GM12865 (cell line): ENCODE measurements around the gene COPE.

ENCODE experiments used
- DNase-seq: peaks from one replicate; pipeline ENCODE4 v3.0.0; 2010; ENCODE audit warnings: low read depth
- H3K4me3 ChIP-seq: 2 replicates; pipeline ENCODE4 v1.5.1; 2011; ENCODE audit warnings: mild to moderate bottlenecking, low read depth, low read length, control low read depth
- TF ChIP-seq, protein P1 (sequence below): IDR thresholded peaks from 2 replicates; pipeline ENCODE4 v1.5.1; 2011; ENCODE audit warnings: low read length, control low read depth, low read depth, inconsistent platforms; ENCODE audit not compliant: insufficient read depth; ENCODE audit errors: missing control alignments

COPE gene

GRCh38 chr19:18946918-18947317, 27.7 kb upstream of the COPE start:
- DNase-seq = peak; percentile 49
- H3K4me3 ChIP-seq = no peak overlapping the region
- TF ChIP-seq, protein P1, sequence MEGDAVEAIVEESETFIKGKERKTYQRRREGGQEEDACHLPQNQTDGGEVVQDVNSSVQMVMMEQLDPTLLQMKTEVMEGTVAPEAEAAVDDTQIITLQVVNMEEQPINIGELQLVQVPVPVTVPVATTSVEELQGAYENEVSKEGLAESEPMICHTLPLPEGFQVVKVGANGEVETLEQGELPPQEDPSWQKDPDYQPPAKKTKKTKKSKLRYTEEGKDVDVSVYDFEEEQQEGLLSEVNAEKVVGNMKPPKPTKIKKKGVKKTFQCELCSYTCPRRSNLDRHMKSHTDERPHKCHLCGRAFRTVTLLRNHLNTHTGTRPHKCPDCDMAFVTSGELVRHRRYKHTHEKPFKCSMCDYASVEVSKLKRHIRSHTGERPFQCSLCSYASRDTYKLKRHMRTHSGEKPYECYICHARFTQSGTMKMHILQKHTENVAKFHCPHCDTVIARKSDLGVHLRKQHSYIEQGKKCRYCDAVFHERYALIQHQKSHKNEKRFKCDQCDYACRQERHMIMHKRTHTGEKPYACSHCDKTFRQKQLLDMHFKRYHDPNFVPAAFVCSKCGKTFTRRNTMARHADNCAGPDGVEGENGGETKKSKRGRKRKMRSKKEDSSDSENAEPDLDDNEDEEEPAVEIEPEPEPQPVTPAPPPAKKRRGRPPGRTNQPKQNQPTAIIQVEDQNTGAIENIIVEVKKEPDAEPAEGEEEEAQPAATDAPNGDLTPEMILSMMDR = no peak

- DNase-seq = no peak
These were observed 27.1 kb upstream of the COPE start for GRCh38 chr19:18946335-18946734.

GRCh38 chr19:18945297-18945696, 26.1 kb upstream of the COPE start:
- DNase-seq = no peak
- TF ChIP-seq, protein P1 = no peak
- H3K4me3 ChIP-seq = no peak overlapping the region

More at GRCh38 chr19:18946335-18946734, 27.1 kb upstream of the COPE start:
- H3K4me3 ChIP-seq = no peak overlapping the region
- TF ChIP-seq, protein P1 = no peak

DNA sequence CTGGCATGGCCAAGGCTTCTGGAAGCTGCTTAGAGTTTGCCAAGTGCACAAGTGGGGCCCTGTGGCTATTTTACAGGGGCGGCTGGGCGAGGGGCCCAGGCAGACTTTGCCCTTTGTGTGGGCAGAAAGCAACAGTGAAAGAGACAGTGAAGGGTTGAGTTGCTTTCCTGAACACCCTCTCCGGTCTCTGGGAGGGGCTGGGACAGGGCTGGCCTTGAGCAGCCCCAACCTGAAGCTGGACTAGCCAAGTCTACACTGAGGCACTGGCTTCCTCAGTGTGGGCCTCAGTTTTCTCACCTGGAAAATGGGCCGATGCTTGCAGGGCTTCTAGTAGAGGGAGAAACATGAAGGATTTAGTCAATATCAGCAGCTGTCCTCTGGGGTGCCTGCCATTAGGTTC, 24.3 kb upstream of the COPE start:
- no peak overlapping the region for H3K4me3 ChIP-seq
- TF ChIP-seq, protein P1 = no peak
- DNase-seq = no peak

DNA sequence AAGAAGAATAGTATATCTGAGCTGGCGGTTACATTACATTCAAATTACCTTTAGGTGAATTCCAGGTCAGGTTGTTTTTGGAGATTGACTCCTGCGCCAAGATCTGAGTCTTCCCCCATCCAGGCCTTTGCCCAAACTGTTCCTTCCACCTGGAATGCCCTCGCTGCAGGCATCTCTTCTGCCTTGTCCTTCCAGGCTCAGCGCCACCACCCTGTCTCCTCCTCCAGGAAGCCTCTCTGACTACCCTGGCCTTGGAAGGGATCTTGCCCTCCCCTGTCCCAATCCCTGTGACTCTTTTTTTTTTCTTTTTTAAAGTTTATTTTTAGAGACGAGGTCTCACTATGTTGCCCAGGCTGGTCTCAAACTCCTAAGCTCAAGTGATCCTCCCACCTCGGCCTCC, 23.5 kb upstream of the COPE start:
- TF ChIP-seq, protein P1 = no peak
- H3K4me3 ChIP-seq = no peak overlapping the region
- no peak for DNase-seq

- DNase-seq = no peak
- TF ChIP-seq, protein P1 = no peak
- no peak overlapping the region for H3K4me3 ChIP-seq
These were observed 22.6 kb upstream of the COPE start for GRCh38 chr19:18941628-18942354.

DNA sequence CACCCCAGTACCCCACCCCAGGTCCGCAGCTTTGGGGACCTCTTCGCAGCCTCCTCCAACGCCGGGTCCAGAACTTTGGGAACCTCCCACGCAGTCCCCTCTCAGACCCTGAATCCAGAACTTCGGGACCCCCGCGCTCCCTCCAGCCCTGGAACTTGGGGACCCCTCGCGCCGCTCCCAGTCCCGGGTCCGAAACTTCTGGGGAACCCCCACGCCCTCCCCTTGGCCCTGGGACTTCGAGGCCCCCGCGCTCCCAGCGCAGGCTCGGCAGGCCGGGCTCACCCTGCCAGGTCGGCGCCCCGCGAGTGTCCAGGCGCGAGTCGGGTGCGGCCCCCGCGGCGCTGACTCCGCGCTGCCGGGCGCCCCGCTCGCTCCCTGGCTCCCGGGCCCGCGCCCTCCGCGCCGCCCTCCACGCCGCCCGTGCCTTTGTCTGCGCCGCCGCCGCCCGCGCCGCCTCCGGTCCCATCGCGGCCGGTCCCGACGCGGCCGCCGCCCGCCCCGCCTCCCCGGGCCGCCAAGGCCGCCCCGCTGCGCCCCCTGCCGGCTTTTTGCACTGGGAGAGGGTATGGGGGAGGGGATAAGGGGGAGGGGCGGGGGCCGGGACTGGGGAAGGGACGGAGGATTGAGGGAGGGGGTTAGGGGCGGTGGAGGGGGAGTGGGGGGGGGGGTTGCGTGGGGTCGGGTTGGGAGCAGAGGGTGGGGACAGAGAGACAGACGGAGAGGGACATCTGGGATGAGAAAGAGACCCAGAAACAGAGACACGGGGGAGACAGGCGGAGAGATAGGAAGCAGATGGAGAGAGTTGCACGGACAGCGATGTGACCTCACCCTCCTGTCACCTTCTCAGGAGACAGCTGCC, 21.8 kb upstream of the COPE start, which contains the start of gene HOMER3:
TSS of gene HOMER3 (minus strand) at position 449 of the 859 bp plus-strand sequence. CDS start 2,235 bp downstream, outside the sequence.
- peak; percentile 66 for DNase-seq
- TF ChIP-seq, protein P1 = peak; percentile 45
- peak within 1 kb of the TSS; percentile 80 for H3K4me3 ChIP-seq
